MM.1S (cell line): ENCODE measurements around the gene CRTC3.

ENCODE experiments used
- DNase-seq: peaks from one replicate; pipeline ENCODE4 v3.0.0-alpha.2; 2015
- H2AFZ ChIP-seq: fragments of 300-600 bp; sonication (generic); 2 replicates; pipeline ENCODE4 v1.6.0; 2016; ENCODE audit warnings: antibody characterized with exemption, low read length
- H3F3A ChIP-seq: fragments of 300-600 bp; sonication (generic); 2 replicates; pipeline ENCODE4 v1.6.1; 2016; ENCODE audit warnings: mild to moderate bottlenecking, antibody characterized with exemption, low read length, moderate library complexity, mixed read lengths; ENCODE audit not compliant: insufficient read depth
- H3K27ac ChIP-seq: fragments of 300-600 bp; sonication (generic); 2 replicates; pipeline ENCODE4 v1.5.1; 2016; ENCODE audit warnings: mild to moderate bottlenecking, low read length
- H3K27me3 ChIP-seq: fragments of 300-600 bp; sonication (generic); replicated peaks from 2 replicates; pipeline ENCODE4 v1.6.0; 2016; ENCODE audit warnings: low read length; ENCODE audit not compliant: insufficient read depth
- H3K36me3 ChIP-seq: fragments of 300-600 bp; sonication (generic); replicated peaks from 2 replicates; pipeline ENCODE4 v1.6.1; 2016; ENCODE audit warnings: mild to moderate bottlenecking, low read length, mixed read lengths; ENCODE audit not compliant: insufficient read depth
- H3K4me1 ChIP-seq: fragments of 300-600 bp; sonication (generic); 2 replicates; pipeline ENCODE4 v1.6.1; 2016; ENCODE audit warnings: low read length, mixed read lengths
- H3K4me2 ChIP-seq: fragments of 300-600 bp; sonication (generic); 2 replicates; pipeline ENCODE4 v1.6.0; 2016; ENCODE audit warnings: low read depth, low read length
- H3K4me3 ChIP-seq: fragments of 300-600 bp; sonication (generic); 2 replicates; pipeline ENCODE4 v1.5.1; 2016; ENCODE audit warnings: low read length, mixed read lengths
- H3K79me2 ChIP-seq: fragments of 300-600 bp; sonication (generic); 2 replicates; pipeline ENCODE4 v1.6.1; 2016; ENCODE audit warnings: mixed run types, low read length, mixed read lengths
- H3K9ac ChIP-seq: fragments of 300-600 bp; sonication (generic); 2 replicates; pipeline ENCODE4 v1.6.1; 2016; ENCODE audit warnings: low read length, mixed read lengths
- H3K9me2 ChIP-seq: fragments of 300-600 bp; sonication (generic); replicated peaks from 2 replicates; pipeline ENCODE4 v1.6.1; 2016; ENCODE audit warnings: mild to moderate bottlenecking, low read length, mixed read lengths; ENCODE audit not compliant: insufficient read depth
- H3K9me3 ChIP-seq: fragments of 300-600 bp; sonication (generic); replicated peaks from 2 replicates; pipeline ENCODE4 v1.6.1; 2016; ENCODE audit warnings: mild to moderate bottlenecking, low read length, mixed read lengths; ENCODE audit not compliant: insufficient read depth
- H4K20me1 ChIP-seq: fragments of 300-600 bp; sonication (generic); 2 replicates; pipeline ENCODE4 v1.6.1; 2016; ENCODE audit warnings: mild to moderate bottlenecking, low read length, moderate library complexity, mixed read lengths; ENCODE audit not compliant: insufficient read depth
- EZH2 ChIP-seq: fragments of 300-600 bp; sonication (generic); optimal IDR thresholded peaks from 2 replicates; pipeline ENCODE3; 2017; ENCODE audit warnings: low read depth, mild to moderate bottlenecking, antibody characterized with exemption, low read length, mixed read lengths
- EZH2phosphoT487 ChIP-seq: fragments of 300-600 bp; sonication (generic); IDR thresholded peaks from 2 replicates; pipeline ENCODE4 v1.6.1; 2018; ENCODE audit warnings: antibody characterized with exemption, low read length
- TF ChIP-seq, protein P1 (sequence below): fragments of 300-600 bp; sonication (generic); IDR thresholded peaks from 2 replicates; pipeline ENCODE4 v1.5.1; 2016; ENCODE audit warnings: antibody characterized with exemption, low read length, mixed read lengths

The CRTC3 gene

DNA sequence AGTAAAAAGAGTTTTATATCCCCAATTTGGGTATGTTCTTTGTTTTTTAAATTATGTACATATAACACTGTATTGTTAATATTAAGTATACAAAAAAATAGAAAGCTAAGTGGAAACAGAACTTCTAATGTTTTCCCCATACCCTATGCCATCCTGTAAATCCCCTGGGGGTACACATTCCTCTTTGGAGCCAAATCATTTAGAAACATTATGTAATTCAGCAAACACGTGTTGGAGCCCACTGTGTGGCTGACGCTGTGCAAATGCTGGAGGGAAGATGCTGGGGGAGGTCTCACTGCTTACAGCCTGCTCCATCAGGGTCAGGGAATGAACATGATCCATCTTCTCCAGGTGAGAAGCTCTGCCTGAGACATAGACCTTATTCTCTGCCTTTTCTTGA, 52.8 kb downstream of the CRTC3 start:
- no peaks in the 10 kb centered on the region for H3F3A ChIP-seq
- no peak overlapping the region for H3K4me2 ChIP-seq
- no peaks in the 10 kb centered on the region for H4K20me1 ChIP-seq
- H3K27ac ChIP-seq, result no peak overlapping the region
- H3K36me3 ChIP-seq, result no peaks in the 10 kb centered on the region
- no peak for TF ChIP-seq EZH2phosphoT487
- no peaks in the 10 kb centered on the region for H3K27me3 ChIP-seq
- H2AFZ ChIP-seq, result no peak overlapping the region
- H3K4me3 ChIP-seq, result no peak overlapping the region
- no peak for DNase-seq
- H3K9me3 ChIP-seq, result no peaks in the 10 kb centered on the region
- no peaks in the 10 kb centered on the region for H3K79me2 ChIP-seq
- H3K9ac ChIP-seq, result no peak overlapping the region
- no peaks in the 10 kb centered on the region for H3K9me2 ChIP-seq
- no peaks in the 10 kb centered on the region for H3K4me1 ChIP-seq

DNA sequence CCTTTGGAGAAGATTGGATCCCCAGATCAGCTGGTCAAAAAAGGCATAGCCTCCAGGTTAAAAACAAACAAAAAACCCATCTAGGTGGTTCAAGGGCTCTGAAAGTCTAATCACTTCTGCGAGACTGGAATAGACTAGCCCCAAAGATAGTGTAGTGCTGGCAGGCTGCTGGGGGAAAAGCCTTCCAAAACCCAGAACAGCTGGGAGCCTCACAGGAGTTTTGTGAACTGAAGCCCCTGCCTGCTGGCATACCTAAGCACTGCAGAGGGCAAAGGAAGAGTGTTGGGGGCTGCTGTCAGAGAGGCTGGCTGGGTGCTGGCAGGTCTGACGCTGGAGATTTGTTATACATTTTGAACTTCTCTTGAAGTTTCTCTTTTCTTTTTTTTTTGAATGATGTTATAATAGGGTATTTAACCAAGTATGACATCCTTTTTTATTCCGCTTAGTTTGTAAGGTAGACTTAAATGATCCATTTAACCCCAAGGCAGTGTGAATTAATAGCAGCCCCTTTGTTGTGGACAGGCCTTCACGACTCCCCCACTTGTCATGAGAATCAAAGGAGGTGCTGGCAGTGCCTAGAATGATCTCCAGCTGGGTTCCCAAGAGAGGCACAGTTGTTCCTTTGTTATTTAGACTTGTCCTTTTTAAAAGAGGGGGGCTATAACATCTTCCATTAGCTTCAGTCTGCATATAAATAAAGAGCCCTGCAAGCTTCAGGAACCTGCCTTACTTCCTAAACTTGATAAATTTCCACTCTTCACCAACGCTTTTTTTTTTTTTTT, 53.9 kb downstream of the CRTC3 start:
- Histone ChIP-seq H3K4me2 (no peak overlapping the region), H3K9ac (no peak overlapping the region), H3K4me1 (no peaks in the 10 kb centered on the region), H3K27me3 (no peaks in the 10 kb centered on the region), H3K9me2 (no peaks in the 10 kb centered on the region), H3K9me3 (no peaks in the 10 kb centered on the region), H2AFZ (no peak overlapping the region), H3F3A (no peaks in the 10 kb centered on the region), H3K4me3 (no peak overlapping the region), H4K20me1 (no peaks in the 10 kb centered on the region), H3K79me2 (no peaks in the 10 kb centered on the region), H3K36me3 (no peaks in the 10 kb centered on the region), H3K27ac (no peak overlapping the region)
- DNase-seq, result no peak
- no peak for TF ChIP-seq EZH2
- TF ChIP-seq, protein P1, sequence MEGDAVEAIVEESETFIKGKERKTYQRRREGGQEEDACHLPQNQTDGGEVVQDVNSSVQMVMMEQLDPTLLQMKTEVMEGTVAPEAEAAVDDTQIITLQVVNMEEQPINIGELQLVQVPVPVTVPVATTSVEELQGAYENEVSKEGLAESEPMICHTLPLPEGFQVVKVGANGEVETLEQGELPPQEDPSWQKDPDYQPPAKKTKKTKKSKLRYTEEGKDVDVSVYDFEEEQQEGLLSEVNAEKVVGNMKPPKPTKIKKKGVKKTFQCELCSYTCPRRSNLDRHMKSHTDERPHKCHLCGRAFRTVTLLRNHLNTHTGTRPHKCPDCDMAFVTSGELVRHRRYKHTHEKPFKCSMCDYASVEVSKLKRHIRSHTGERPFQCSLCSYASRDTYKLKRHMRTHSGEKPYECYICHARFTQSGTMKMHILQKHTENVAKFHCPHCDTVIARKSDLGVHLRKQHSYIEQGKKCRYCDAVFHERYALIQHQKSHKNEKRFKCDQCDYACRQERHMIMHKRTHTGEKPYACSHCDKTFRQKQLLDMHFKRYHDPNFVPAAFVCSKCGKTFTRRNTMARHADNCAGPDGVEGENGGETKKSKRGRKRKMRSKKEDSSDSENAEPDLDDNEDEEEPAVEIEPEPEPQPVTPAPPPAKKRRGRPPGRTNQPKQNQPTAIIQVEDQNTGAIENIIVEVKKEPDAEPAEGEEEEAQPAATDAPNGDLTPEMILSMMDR, result no peak
- no peak for TF ChIP-seq EZH2phosphoT487

DNA sequence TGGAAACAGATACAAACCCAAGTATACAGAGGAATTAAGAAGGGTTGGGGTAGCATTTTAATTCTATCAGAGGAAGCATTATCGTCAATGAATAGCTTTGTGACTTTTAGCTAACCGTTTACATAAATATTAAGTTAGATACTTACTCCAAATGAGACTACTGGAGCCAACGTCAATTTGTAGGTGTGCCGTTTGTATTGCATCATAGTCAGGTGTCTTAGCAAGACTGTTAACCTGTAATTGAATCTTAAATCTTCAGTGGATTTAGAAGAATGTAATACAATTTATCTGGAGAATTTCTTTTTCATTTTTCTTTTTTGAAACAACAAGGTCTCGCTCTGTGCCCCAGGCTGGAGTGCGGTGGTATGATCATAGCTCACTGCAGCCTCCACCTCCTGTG, 55.1 kb downstream of the CRTC3 start:
- Histone ChIP-seq H3K27ac (no peak overlapping the region), H3K79me2 (no peaks in the 10 kb centered on the region), H3K9me2 (no peaks in the 10 kb centered on the region), H3F3A (no peaks in the 10 kb centered on the region), H3K9me3 (no peaks in the 10 kb centered on the region), H3K4me3 (no peak overlapping the region), H3K36me3 (no peaks in the 10 kb centered on the region), H2AFZ (no peak overlapping the region), H4K20me1 (no peaks in the 10 kb centered on the region), H3K4me1 (no peaks in the 10 kb centered on the region), H3K9ac (no peak overlapping the region), H3K4me2 (no peak overlapping the region), H3K27me3 (no peaks in the 10 kb centered on the region)
- no peak for DNase-seq
- TF ChIP-seq EZH2, result no peak
- TF ChIP-seq, protein P1, result no peak
- no peak for TF ChIP-seq EZH2phosphoT487

DNA sequence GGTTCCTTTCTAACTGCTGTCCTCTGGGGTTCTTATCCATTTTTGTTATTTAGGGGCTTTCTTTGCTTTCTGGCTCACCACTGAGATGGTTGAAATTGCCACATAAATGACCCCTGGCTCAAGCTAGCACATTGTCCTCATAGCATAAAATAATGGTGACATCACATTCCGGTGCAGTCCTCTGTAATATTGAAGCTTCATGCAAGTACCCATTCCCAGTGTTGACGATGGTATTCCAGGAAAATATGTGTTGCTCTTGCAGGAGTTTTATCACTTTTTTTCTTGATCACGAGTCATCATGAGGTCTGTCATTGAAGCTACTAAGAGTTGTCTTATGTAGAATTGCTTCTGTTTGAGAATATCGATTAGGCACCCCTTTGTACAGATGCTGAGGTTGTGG, 56.1 kb downstream of the CRTC3 start:
- DNase-seq, result no peak
- no peaks in the 10 kb centered on the region for H3K9me3 ChIP-seq
- H3F3A ChIP-seq, result no peaks in the 10 kb centered on the region
- H3K4me3 ChIP-seq, result no peak overlapping the region
- H3K4me1 ChIP-seq, result no peaks in the 10 kb centered on the region
- no peaks in the 10 kb centered on the region for H3K36me3 ChIP-seq
- no peak overlapping the region for H3K27ac ChIP-seq
- no peaks in the 10 kb centered on the region for H3K27me3 ChIP-seq
- H3K9ac ChIP-seq, result no peak overlapping the region
- no peak overlapping the region for H3K4me2 ChIP-seq
- H2AFZ ChIP-seq, result no peak overlapping the region
- H4K20me1 ChIP-seq, result no peaks in the 10 kb centered on the region
- H3K9me2 ChIP-seq, result no peaks in the 10 kb centered on the region
- no peaks in the 10 kb centered on the region for H3K79me2 ChIP-seq
- TF ChIP-seq, protein P1, result no peak
- TF ChIP-seq EZH2 (no peak), EZH2phosphoT487 (no peak)
